NCI-H146 treated with DMSO at 0.1 percent for 48 hours (cell line): ENCODE measurements around the gene TPRG1.
A peak's percentile ranks its signal among the peaks of the same experiment; 100 is the strongest.

ENCODE experiments used
- DNase-seq: peaks from one replicate; lab custom pipeline; 2025; ENCODE audit not compliant: unreplicated experiment; lab: John Stamatoyannopoulos, UW

TPRG1 gene

DNA sequence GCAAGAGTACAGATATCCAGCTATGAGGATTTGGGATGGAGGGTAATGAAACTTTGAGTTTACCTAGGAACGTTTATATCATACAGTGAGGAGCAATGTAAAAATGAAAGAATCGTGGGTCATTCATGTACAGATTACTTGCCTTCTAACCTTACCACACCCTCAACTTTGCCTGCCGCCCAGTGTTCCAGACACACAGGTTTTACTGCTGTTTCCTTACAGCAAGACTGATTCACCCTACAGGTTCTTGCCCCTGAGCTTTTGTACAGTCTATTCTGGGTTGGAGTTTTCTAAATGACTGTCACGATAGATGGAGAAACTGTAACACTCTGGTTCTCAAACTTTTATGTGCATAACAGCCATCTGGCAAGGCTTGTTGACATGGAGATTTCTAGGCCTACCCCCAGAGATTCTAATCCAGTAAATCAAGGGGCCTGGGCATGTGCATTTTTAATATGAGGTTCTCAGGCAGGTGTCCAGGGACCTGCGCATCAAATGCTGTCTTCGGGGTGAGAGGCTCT, 6.6 kb upstream of the TPRG1 start:
- no peak for DNase-seq

DNA sequence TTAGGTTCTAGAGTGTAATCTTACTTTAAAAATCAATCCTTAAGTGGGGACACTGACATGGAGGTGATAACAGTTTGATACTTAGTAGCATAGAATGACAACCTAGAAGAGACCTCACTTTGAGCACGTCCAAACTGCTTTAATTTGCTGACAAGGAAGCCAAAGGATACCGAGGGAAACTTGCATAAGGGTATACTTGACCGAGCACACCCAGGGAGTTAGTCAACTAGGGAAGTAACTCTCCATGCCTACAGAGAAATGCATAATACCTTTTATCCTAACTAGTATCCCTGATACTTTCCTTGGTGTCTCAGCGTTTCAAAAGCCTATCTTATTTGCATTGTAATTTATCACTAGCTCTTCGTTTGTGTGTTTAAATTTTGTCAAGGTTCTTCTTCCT, 5.5 kb upstream of the TPRG1 start:
- no peak for DNase-seq

- DNase-seq, result no peak
Observed at GRCh38 chr3:189167027-189167766, 4.6 kb upstream of the TPRG1 start.

GRCh38 chr3:189168711-189169110, 3.1 kb upstream of the TPRG1 start:
- DNase-seq, result no peak

DNA sequence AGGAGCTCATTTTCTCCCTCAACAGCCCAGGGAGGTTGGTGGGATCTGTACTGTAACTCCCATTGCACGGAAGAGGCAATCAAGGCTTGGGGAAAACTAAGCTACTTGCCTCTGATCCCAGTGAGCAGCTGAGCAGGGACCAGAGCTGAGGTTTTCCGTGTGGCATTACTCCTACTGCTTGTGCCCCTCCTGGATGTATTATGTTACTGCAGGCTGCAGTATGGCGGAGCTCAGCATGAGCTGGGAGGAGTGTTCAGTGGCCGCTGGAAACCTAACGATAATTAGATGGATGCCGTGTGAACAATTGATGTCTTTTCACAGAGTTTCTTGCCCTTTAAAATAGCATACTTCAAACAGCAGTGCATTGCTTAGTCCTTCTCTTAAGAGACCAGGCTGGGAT, 2.0 kb upstream of the TPRG1 start:
- DNase-seq, result peak; percentile 79

GRCh38 chr3:189170559-189170958, 1.2 kb upstream of the TPRG1 start:
- DNase-seq, result no peak

DNA sequence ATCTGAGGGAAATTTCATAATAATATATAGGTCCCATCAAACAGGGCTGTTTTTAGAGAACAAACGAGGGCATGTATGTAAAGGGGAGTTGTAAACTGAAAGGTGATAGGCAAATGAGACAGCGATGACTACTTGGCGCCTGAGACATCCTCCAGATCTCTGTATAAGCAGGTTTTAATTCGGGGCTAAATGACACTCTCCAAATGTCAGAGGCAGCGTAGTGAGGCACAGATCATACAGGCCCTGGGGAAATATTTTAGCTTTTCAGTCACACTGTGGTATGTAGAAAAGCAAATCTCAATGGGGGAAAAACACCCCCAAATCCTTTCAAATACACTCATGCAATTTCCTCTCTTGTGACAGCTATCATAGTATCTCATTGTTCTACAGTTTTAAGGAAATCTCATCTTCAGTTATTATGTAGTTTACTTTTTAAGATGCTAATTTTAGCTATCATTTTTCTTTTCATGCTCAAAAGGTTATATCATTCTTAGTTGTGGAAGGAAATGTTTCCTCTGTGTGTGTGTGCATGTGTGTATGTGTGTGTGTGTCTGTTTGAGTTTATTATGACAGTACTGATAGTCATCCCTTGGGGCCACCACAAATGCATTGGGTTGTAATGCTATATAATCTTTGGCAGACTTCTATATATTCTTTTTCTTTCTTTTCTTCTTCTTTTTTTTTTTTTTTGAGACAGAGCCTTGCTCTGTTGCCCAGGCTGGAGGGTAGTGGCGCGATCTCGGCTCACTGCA, 1.1 kb downstream of the TPRG1 start:
- DNase-seq, result no peak

DNA sequence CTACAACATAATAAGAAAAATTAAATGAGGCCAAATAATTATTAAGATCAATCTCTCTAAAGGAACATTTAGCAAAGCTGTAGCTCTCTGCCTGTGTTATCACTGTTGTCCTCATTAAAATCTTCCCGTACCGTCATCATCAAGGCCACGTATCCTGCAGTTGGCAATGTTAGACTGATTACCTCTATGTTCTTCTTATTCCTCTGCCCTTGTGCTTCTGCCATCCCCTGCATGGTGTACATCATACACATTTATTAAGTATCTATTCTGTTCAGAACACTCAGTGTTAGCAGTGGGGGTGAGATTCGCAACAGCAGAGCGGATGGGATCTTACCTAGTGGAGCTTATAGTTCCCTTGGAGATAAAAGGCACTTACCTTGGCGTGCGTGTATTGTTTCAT, 12.8 kb downstream of the TPRG1 start:
- DNase-seq, result no peak

- no peak for DNase-seq
Observed at GRCh38 chr3:189186101-189186500, 14.3 kb downstream of the TPRG1 start.

- no peak for DNase-seq
Observed at GRCh38 chr3:189188466-189188865, 16.7 kb downstream of the TPRG1 start.

GRCh38 chr3:189192725-189193124, 21.0 kb downstream of the TPRG1 start:
- no peak for DNase-seq

GRCh38 chr3:189195302-189195701, 23.5 kb downstream of the TPRG1 start:
- DNase-seq, result no peak

DNA sequence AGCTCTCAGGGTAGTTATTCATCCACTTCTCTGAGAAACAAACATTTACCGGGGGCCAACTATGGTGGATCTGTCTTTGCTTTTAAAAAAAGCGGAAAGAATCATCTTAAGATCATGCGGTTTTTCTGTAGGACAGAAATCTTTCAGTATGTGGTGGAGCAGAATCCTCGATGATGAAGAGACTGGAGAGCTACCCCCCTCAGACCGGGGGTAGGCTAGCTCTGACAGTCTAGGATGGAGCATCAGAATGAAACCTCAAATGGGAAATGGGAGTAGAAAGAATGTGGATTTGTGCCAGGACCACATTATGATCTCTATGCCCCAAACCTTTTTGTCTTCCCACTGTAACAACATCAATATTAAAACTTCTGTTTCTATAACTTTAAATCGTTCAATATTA, 30.3 kb downstream of the TPRG1 start:
- no peak for DNase-seq

DNA sequence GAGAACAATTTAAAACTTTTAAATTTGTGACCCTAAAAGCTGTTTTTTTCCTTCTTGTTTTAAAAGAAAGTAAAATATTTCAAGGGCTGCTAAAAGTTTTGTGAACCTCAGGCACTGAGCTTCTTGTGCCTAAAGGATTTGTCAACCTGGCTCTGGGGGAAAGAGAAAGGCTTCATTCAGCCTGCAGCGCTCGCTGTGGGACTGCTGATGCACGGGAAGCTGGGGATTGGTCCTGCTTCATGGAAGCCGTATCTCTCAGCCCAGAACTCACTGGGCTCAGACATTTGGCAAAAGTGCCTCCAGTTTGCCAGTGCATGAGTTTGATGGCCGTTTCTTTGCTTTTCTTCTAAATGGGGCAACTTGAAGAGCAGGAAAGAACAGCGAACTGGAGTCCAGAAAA, 30.8 kb downstream of the TPRG1 start:
- DNase-seq, result no peak

GRCh38 chr3:189204167-189204866, 32.5 kb downstream of the TPRG1 start:
- no peak for DNase-seq

GRCh38 chr3:189204937-189205336, 33.2 kb downstream of the TPRG1 start:
- DNase-seq, result no peak

DNA sequence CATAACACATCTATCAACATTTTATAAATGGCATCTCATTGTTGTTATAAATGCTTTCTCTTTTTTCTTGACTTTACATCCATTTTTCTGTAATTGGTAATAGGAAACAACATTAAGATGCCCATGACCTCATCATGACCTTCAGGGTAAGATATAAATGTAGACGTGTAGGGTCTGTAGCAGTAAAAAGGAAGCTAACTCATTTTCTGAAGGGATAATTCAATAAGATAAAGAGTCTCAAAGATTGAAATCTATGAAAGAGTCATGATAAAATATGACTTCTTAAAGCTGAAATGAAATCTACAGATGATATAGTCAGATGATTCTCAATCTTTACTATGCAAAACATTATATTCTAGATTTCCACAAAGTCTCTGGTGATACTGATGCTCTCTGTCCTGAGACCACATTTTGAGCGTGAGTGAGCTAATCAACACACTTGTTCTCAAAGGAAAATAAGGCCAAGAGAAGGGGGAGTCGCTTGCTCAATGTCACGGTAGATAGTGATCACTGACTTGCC, 38.5 kb downstream of the TPRG1 start:
- no peak for DNase-seq

DNA sequence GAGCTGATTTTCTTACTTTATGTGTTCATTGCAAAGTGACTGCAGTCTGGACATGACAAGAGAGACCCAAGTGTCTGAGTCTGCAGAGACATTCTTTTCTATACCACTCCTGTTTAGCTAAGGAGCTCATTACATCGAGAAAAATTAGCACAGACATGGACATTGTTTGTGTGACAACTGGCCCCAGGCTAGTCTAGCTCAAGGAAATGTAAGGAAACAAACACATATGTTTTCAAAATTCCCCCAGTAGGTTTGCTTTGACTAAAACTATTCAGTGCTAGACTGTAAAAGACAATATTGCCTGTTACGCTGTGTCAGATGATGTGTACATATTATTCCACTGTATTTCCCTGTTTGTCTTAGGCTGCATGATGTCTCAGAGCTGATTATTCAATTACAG, 40.9 kb downstream of the TPRG1 start:
- no peak for DNase-seq

GRCh38 chr3:189214651-189215050, 42.9 kb downstream of the TPRG1 start:
- no peak for DNase-seq

GRCh38 chr3:189222927-189223636, 51.3 kb downstream of the TPRG1 start:
- DNase-seq, result no peak

DNA sequence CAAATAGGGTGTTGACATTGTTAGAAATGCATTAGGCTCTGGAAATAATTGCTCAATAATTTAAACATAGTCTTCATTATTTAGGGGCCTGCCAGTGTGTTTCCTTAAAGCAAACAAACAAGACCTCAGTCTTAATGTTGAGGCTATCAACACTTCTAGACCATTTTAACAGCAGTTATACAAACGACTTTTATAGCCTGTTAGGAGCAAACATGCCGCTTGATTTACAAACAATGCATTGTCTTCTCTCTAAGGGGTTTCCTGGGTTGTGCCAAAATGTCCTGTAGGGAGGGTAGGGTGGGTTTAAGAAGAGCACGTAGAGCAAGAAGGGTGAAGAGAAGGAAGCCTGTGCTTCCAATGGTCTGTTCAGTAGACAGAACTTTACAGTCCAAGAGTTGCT, 53.7 kb downstream of the TPRG1 start:
- DNase-seq, result no peak
